ENCODE measurements around the gene RAB38.

DNA sequence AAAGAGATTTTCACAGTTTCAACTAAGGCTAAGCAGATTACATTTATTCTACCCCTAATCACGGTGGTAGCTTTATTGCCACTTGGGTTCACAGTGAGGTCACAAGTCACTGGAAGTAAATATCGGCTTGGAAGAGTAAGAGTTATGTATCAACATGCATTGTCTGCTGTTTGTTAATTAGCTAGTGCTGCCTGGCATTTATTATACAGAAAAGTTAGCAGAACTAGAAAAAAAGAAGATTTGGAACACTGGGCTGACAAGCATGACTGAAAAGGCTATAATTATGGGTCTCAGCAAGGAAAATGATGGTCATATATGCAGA, 13.7 kb upstream of the RAB38 start:
- TF ChIP-seq EZH2 (IDR thresholded peaks at IDR 0.05) (no peak), POLR2AphosphoS5 (IDR thresholded peaks at IDR 0.05; ENCODE audit: borderline replicate concordance, low read depth, low read length) (no peak), FOXP2 (optimal IDR thresholded peaks at IDR 0.05; ENCODE audit: control extremely low read depth, extremely low read length, insufficient read depth) (no peak)

Data from SK-N-MC (cell line).